K562 (cell line): ENCODE measurements around the gene POLRMT. TPM values are rescaled to one million over a fixed set of nuclear protein-coding genes. Genes with fewer than 3 reads are reported as not detected.

Source experiments
- CLOCK ChIP-seq: fragments of 250-450 bp; sonication (Bioruptor Pico); IDR thresholded peaks from 2 replicates; pipeline ENCODE4 v1.4.0; 2020; ENCODE audit warnings: mild to moderate bottlenecking, moderate library complexity, borderline replicate concordance
- GABPA ChIP-seq: fragments of 200-800 bp; sonication (Bioruptor generic); conservative IDR thresholded peaks from 2 replicates; pipeline ENCODE4 v1.6.1; 2016; ENCODE audit warnings: low read depth, missing genetic modification characterization, missing compliant biosample characterization
- MGA ChIP-seq: fragments of 450-650 bp; IDR thresholded peaks from 2 replicates; pipeline ENCODE4 v1.6.1; 2016; ENCODE audit warnings: mild to moderate bottlenecking, moderate library complexity
- POLR2AphosphoS5 ChIP-seq: IDR thresholded peaks from 2 replicates; pipeline ENCODE4 v1.6.1; 2011; ENCODE audit warnings: mild to moderate bottlenecking, low read depth, low read length, moderate library complexity; ENCODE audit not compliant: control insufficient read depth, insufficient read depth
- SETDB1 ChIP-seq: IDR thresholded peaks from one replicate; pipeline ENCODE4 v1.6.1; 2012; ENCODE audit warnings: low read length, control low read depth, inconsistent platforms
- SMAD3 ChIP-seq: fragments of 450-650 bp; formaldehyde crosslinking; conservative IDR thresholded peaks from 2 replicates; pipeline ENCODE4 v1.4.0; 2020; ENCODE audit warnings: mild to moderate bottlenecking
- TAL1 ChIP-seq: fragments of 450-650 bp; IDR thresholded peaks from 2 replicates; pipeline ENCODE4 v1.6.1; 2016; ENCODE audit warnings: mild to moderate bottlenecking
- ZNF277 ChIP-seq: fragments of 250-450 bp; sonication (Bioruptor Pico); IDR thresholded peaks from 2 replicates; pipeline ENCODE4 v1.8.0; 2022; ENCODE audit warnings: inconsistent platforms, mild to moderate bottlenecking, moderate library complexity, borderline replicate concordance
- ZNF76 ChIP-seq: fragments of 250-450 bp; sonication (Bioruptor Pico); IDR thresholded peaks from 2 replicates; pipeline ENCODE4 v1.4.0; 2020; ENCODE audit warnings: mild to moderate bottlenecking, moderate library complexity, borderline replicate concordance
- polyA plus RNA-seq, 8 experiments: library from polyadenylated mRNA; depleted of rRNA in 4 of 8; stranded (reverse) in 5 of 8; unstranded in 3 of 8; fragments of >200 nt; fragmentation: Nextera tagmentation in 2 of 8; fragmentation: Illumina TruSeq in 1 of 8; extraction: Ambion mirVana in 2 of 8; extraction: Trizol in 1 of 8; gene quantifications; 2 replicates each; pipeline versions ENCODE4 v1.2.1 to v1.2.3, GENCODE V29; 2011 to 2014; ENCODE audit warnings: inconsistent platforms in 1 of 8, missing spikeins in 1 of 8
- total RNA-seq, 7 experiments: library from RNA; depleted of rRNA in 6 of 7; stranded (reverse); fragments of >200 nt in 6 of 7; fragmentation: Illumina TruSeq in 2 of 7; extraction: Trizol in 2 of 7; gene quantifications; 2 replicates each; pipeline versions ENCODE4 v1.2.1 to v1.2.3, GENCODE V29; 2011 to 2021; ENCODE audit warnings: low replicate concordance in 1 of 7

Gene POLRMT
- total and polyA plus RNA-seq, 9 of the 15 experiments (the other 6 are each of a cell fraction or from before 2014, with no cell fraction given) = 30.3 to 144 (median 68.0) TPM

- TF ChIP-seq ZNF277 (no peak), SETDB1 (no peak), GABPA (tag) (no peak), CLOCK (no peak), POLR2AphosphoS5 (no peak), SMAD3 (CRISPR knock-in tag) (no peak), ZNF76 (CRISPR knock-in tag) (no peak), MGA (no peak), TAL1 (no peak)
Observed at GRCh38 chr19:591099-591958, 42.0 kb downstream of the POLRMT start (continued).
